Glutamatergic neuron (in vitro differentiated cells): ENCODE measurements around the gene TMEM11. TPM values are rescaled to one million over a fixed set of nuclear protein-coding genes. Genes with fewer than 3 reads are reported as not detected.

Experiments used
- DNase-seq: peaks from one replicate; pipeline ENCODE4 v3.0.0; 2022
- H3K27ac Mint-ChIP-seq: one replicate; pipeline ENCODE4 v1.8.0; 2020; ENCODE audit warnings: mild to moderate bottlenecking, mixed read lengths, inconsistent platforms; ENCODE audit not compliant: unreplicated experiment
- H3K27me3 Mint-ChIP-seq: one replicate; pipeline ENCODE4 v1.8.0; 2020; ENCODE audit warnings: mild to moderate bottlenecking, moderate library complexity, mixed read lengths, inconsistent platforms; ENCODE audit not compliant: unreplicated experiment
- H3K36me3 Mint-ChIP-seq: one replicate; pipeline ENCODE4 v1.8.0; 2020; ENCODE audit warnings: mild to moderate bottlenecking, mixed read lengths, inconsistent platforms; ENCODE audit not compliant: unreplicated experiment
- H3K4me1 Mint-ChIP-seq: one replicate; pipeline ENCODE4 v1.8.0; 2020; ENCODE audit warnings: mild to moderate bottlenecking, low read depth, mixed read lengths, inconsistent platforms; ENCODE audit not compliant: unreplicated experiment
- H3K4me3 Mint-ChIP-seq: one replicate; pipeline ENCODE4 v1.8.0; 2020; ENCODE audit warnings: mild to moderate bottlenecking, mixed read lengths, inconsistent platforms; ENCODE audit not compliant: unreplicated experiment
- H3K9me3 Mint-ChIP-seq: one replicate; pipeline ENCODE4 v1.8.0; 2020; ENCODE audit warnings: mild to moderate bottlenecking, moderate library complexity, mixed read lengths, inconsistent platforms; ENCODE audit not compliant: unreplicated experiment
- CTCF ChIP-seq: fragments of 200-600 bp; sonication (generic); IDR thresholded peaks from one replicate; pipeline ENCODE4 v1.5.0; 2021; ENCODE audit not compliant: partially characterized antibody, unreplicated experiment
- total RNA-seq: library from RNA; stranded (reverse); fragmentation: NEBNext Ultra II Directional; extraction: Animal tissue kit (Norgen Biotek cat#: 25700); gene quantifications from one replicate; pipeline ENCODE4 v1.2.1, GENCODE V29; 2021; ENCODE audit not compliant: unreplicated experiment

The TMEM11 gene
- total RNA-seq, 1 donor from 2014 or later: 26.0 TPM

- Mint-ChIP-seq H3K27ac (peak overlapping the region; percentile 77), H3K27me3 (no peaks in the 10 kb centered on the region), H3K4me3 (peak overlapping the region; percentile 28), H3K4me1 (peaks cover 42% of the 10 kb centered on the region), H3K9me3 (peaks cover 4% of the 10 kb centered on the region), H3K36me3 (no peaks in the 10 kb centered on the region)
- no peak for DNase-seq
- no peak for TF ChIP-seq CTCF
These were observed 4.3 kb downstream of the TMEM11 start for GRCh38 chr17:21209511-21210175.

GRCh38 chr17:21208352-21208751 lies 5.6 kb downstream of the TMEM11 start:
- H3K4me3 Mint-ChIP-seq: no peak overlapping the region

GRCh38 chr17:21204935-21205334 lies 9.0 kb downstream of the TMEM11 start:
- peaks cover 31% of the 10 kb centered on the region for H3K4me1 Mint-ChIP-seq
- no peak for DNase-seq
- TF ChIP-seq CTCF: no peak
- no peak overlapping the region for H3K4me3 Mint-ChIP-seq
- H3K36me3 Mint-ChIP-seq: no peaks in the 10 kb centered on the region
- peaks cover 1% of the 10 kb centered on the region for H3K27me3 Mint-ChIP-seq
- H3K27ac Mint-ChIP-seq: no peak overlapping the region
- H3K9me3 Mint-ChIP-seq: peaks cover 13% of the 10 kb centered on the region

More at GRCh38 chr17:21208352-21208751, 5.6 kb downstream of the TMEM11 start:
- Mint-ChIP-seq H3K27me3 (no peaks in the 10 kb centered on the region), H3K27ac (no peak overlapping the region), H3K9me3 (peaks cover 7% of the 10 kb centered on the region), H3K4me1 (peaks cover 46% of the 10 kb centered on the region), H3K36me3 (no peaks in the 10 kb centered on the region)
- no peak for DNase-seq
- TF ChIP-seq CTCF: no peak

DNA sequence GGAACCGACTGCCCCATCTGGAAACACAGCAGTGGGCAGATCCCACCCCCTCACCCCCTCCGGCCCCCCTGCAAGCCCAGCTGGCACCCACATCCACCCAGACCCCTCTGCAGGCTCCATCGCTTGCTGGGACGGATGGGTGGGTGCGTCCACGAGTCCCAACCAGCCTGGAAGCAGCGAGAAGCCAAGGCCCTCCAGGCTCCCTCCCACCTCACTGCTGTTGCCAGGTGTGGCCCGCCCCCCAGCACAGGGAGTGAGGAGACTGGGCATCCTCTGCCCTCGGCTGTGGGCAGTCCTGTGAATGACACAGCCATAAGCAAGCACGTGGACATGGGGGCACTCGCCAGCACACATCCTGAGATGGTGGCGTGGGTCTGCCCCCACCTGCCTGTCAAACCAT lies 11.4 kb downstream of the TMEM11 start:
- no peak overlapping the region for H3K27ac Mint-ChIP-seq
- peaks cover 11% of the 10 kb centered on the region for H3K27me3 Mint-ChIP-seq
- H3K36me3 Mint-ChIP-seq: peaks cover 8% of the 10 kb centered on the region
- TF ChIP-seq CTCF: no peak
- H3K4me3 Mint-ChIP-seq: no peak overlapping the region
- peaks cover 38% of the 10 kb centered on the region for H3K4me1 Mint-ChIP-seq
- peaks cover 16% of the 10 kb centered on the region for H3K9me3 Mint-ChIP-seq
- DNase-seq: no peak

- Mint-ChIP-seq H3K4me3 (no peak overlapping the region), H3K27me3 (peaks cover 11% of the 10 kb centered on the region), H3K9me3 (peaks cover 14% of the 10 kb centered on the region), H3K4me1 (peaks cover 38% of the 10 kb centered on the region), H3K36me3 (peaks cover 14% of the 10 kb centered on the region), H3K27ac (no peak overlapping the region)
- TF ChIP-seq CTCF: no peak
- DNase-seq: no peak
These were observed 12.1 kb downstream of the TMEM11 start for GRCh38 chr17:21201874-21202273.
